AG09309 (cell line): ENCODE results near the gene SLC6A5.

Experiments used
- DNase-seq: peaks from one replicate; pipeline ENCODE4 v3.0.0-alpha.2; 2010; ENCODE audit warnings: low read depth
- H3K4me3 ChIP-seq: 2 replicates; pipeline ENCODE4 v1.5.1; 2011; ENCODE audit warnings: mild to moderate bottlenecking, low read depth, low read length, moderate library complexity; ENCODE audit not compliant: control insufficient read depth
- TF ChIP-seq, protein P1 (sequence below): IDR thresholded peaks from 2 replicates; pipeline ENCODE4 v1.5.1; 2011; ENCODE audit warnings: mild to moderate bottlenecking, low read depth, low read length, inconsistent platforms; ENCODE audit not compliant: insufficient read depth, control insufficient read depth; ENCODE audit errors: missing control alignments

The SLC6A5 gene

GRCh38 chr11:20597154-20597679 lies 2.2 kb upstream of the SLC6A5 start:
- TF ChIP-seq, protein P1, sequence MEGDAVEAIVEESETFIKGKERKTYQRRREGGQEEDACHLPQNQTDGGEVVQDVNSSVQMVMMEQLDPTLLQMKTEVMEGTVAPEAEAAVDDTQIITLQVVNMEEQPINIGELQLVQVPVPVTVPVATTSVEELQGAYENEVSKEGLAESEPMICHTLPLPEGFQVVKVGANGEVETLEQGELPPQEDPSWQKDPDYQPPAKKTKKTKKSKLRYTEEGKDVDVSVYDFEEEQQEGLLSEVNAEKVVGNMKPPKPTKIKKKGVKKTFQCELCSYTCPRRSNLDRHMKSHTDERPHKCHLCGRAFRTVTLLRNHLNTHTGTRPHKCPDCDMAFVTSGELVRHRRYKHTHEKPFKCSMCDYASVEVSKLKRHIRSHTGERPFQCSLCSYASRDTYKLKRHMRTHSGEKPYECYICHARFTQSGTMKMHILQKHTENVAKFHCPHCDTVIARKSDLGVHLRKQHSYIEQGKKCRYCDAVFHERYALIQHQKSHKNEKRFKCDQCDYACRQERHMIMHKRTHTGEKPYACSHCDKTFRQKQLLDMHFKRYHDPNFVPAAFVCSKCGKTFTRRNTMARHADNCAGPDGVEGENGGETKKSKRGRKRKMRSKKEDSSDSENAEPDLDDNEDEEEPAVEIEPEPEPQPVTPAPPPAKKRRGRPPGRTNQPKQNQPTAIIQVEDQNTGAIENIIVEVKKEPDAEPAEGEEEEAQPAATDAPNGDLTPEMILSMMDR = no peak
- H3K4me3 ChIP-seq = no peak overlapping the region
- DNase-seq = no peak

DNA sequence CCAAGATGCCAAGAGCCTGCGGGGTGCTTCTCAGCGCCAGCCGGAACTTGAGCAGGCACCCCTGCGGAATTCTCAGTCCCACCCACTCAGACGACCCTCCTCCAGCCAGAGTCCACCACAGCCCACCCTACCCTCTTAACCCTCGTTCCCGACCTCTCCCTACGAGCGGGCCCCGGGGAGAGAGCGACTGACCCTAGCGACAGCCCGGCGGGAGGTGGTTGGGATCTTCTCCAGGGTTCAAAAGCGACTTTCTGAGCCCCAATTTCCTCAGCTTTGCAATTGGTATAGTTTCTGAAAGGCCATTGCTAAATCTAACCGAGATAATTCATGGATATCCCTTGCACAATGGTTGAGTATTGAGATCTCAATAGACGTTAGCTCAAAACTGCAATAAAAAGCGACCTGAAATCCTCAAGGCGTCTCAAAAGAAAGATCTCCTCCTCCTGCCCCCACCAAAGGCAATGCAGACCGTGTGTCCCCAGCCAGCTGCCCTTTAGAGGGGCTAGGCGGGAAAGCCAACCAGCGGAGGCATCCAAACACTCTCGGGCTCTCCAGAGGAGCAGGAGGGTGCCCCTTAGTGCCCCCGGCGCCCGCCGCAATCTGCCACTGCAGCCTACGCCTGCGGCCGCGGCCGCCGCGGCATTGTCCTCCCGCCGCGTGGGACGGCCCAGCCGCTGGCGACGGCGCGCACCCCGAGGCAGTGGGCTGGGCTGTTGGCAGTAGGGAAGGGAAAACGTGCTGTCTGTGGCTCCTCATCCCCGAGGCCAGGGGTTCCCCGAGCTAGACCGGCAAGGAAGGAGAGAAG lies 1.5 kb upstream of the SLC6A5 start:
- DNase-seq = no peak
- H3K4me3 ChIP-seq = no peak overlapping the region
- TF ChIP-seq, protein P1 = no peak

- H3K4me3 ChIP-seq = no peak overlapping the region
- TF ChIP-seq, protein P1 = no peak
- no peak for DNase-seq
These were observed 916 bp upstream of the SLC6A5 start for GRCh38 chr11:20598492-20598891.

DNA sequence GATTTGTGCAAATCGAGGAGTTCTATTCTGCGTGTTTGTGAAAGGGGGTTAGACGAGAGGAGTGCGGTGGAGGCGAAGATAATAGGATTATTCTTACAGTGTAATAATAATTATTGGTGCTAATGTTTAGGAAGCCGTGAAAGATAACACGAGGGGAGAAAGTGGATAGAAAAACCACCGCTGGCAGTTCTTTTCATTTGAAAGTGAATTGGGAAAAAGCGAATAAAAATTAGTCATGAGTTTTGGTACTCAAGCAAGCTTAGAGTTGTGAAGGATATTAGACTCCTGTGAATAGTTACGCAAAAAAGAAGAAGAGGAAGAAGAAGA lies 575 bp downstream of the SLC6A5 start:
- H3K4me3 ChIP-seq = no peak overlapping the region
- TF ChIP-seq, protein P1 = no peak
- no peak for DNase-seq

- DNase-seq = no peak
- H3K4me3 ChIP-seq = no peak overlapping the region
- TF ChIP-seq, protein P1 = no peak
These were observed 1.1 kb downstream of the SLC6A5 start for GRCh38 chr11:20600551-20600950.

- no peak for DNase-seq
- TF ChIP-seq, protein P1 = no peak
- no peak overlapping the region for H3K4me3 ChIP-seq
These were observed 2.0 kb downstream of the SLC6A5 start for GRCh38 chr11:20601221-20601914.
